HEK293 (cell line): Measurements from ENCODE around the gene C19orf12.

ENCODE experiments used
- CTCF ChIA-PET: fragments of 350-600 bp; formaldehyde crosslinking; extraction: SDS; loops from one replicate; lab custom pipeline; 2021; ENCODE audit warnings: antibody characterized with exemption; lab: Yijun Ruan, JAX
- POLR2A ChIA-PET: fragments of 300-600 bp; formaldehyde crosslinking; extraction: SDS; loops from one replicate; lab custom pipeline; 2020; ENCODE audit warnings: antibody characterized with exemption, inconsistent platforms; lab: Yijun Ruan, JAX
- H3K27ac ChIP-seq: fragments of 200-500 bp; sonication (Bioruptor generic); 2 replicates; pipeline ENCODE4 v1.5.1; 2014; ENCODE audit warnings: low read depth, low read length, control low read depth, inconsistent platforms; ENCODE audit errors: extremely low read depth
- H3K36me3 ChIP-seq, 2 experiments: fragments of 200-500 bp in 1 of 2; sonication (Bioruptor generic) in 1 of 2; 1 replicate in 1 of 2; 2 replicates in 1 of 2; pipeline ENCODE4 v1.5.1; 2014 to 2017; ENCODE audit warnings: inconsistent platforms in 2 of 2, low read length in 2 of 2; ENCODE audit not compliant: control insufficient read depth in 2 of 2, insufficient read depth in 1 of 2
- H3K4me1 ChIP-seq: fragments of 200-500 bp; sonication (Bioruptor generic); 2 replicates; pipeline ENCODE4 v1.5.1; 2014; ENCODE audit warnings: mild to moderate bottlenecking, low read length, inconsistent platforms; ENCODE audit not compliant: control insufficient read depth, insufficient read depth
- H3K4me3 ChIP-seq: 2 replicates; pipeline ENCODE4 v1.5.1; 2011; ENCODE audit warnings: low read depth, mild to moderate bottlenecking, control low read depth, low read length, moderate library complexity
- H3K9me3 ChIP-seq: fragments of 200-500 bp; sonication (Bioruptor generic); 2 replicates; pipeline ENCODE4 v1.5.1; 2014; ENCODE audit warnings: low read depth, low read length, inconsistent platforms; ENCODE audit not compliant: control insufficient read depth, insufficient read depth
- EGR2 ChIP-seq: fragments of 450-650 bp; formaldehyde crosslinking; IDR thresholded peaks from 2 replicates; pipeline ENCODE4 v1.5.1; 2016; ENCODE audit warnings: low read depth, missing biosample characterization, missing genetic modification characterization
- FEZF1 ChIP-seq: fragments of 450-650 bp; formaldehyde crosslinking; IDR thresholded peaks from 2 replicates; pipeline ENCODE4 v1.5.1; 2016; ENCODE audit warnings: missing biosample characterization, missing genetic modification characterization
- KLF10 ChIP-seq: fragments of 450-650 bp; IDR thresholded peaks from 2 replicates; pipeline ENCODE4 v1.5.1; 2018; ENCODE audit warnings: missing biosample characterization, mild to moderate bottlenecking, missing genetic modification characterization
- MEIS1 ChIP-seq: sonication (generic); formaldehyde crosslinking; IDR thresholded peaks from 2 replicates; pipeline ENCODE4 v1.8.1; 2022; ENCODE audit warnings: missing genetic modification reagents, mild to moderate bottlenecking, borderline replicate concordance
- MZF1 ChIP-seq: fragments of 450-650 bp; formaldehyde crosslinking; IDR thresholded peaks from 2 replicates; pipeline ENCODE4 v1.5.1; 2017; ENCODE audit warnings: missing biosample characterization, missing genetic modification characterization, borderline replicate concordance
- TRIM28 ChIP-seq: IDR thresholded peaks from 2 replicates; pipeline ENCODE4 v1.6.1; 2011; ENCODE audit warnings: low read length, control low read depth, borderline replicate concordance
- YY1 ChIP-seq: fragments of 450-650 bp; formaldehyde crosslinking; IDR thresholded peaks from 2 replicates; pipeline ENCODE4 v1.5.1; 2018; ENCODE audit warnings: missing biosample characterization, missing genetic modification characterization
- YY2 ChIP-seq: fragments of 450-650 bp; formaldehyde crosslinking; IDR thresholded peaks from 2 replicates; pipeline ENCODE4 v1.5.1; 2016; ENCODE audit warnings: missing biosample characterization, missing genetic modification characterization
- ZBTB48 ChIP-seq: fragments of 450-650 bp; formaldehyde crosslinking; IDR thresholded peaks from 2 replicates; pipeline ENCODE4 v1.5.1; 2016; ENCODE audit warnings: missing biosample characterization, missing genetic modification characterization
- ZBTB8A ChIP-seq: fragments of 450-650 bp; formaldehyde crosslinking; IDR thresholded peaks from 2 replicates; pipeline ENCODE4 v1.5.1; 2016; ENCODE audit warnings: missing biosample characterization, missing genetic modification characterization
- ZEB2 ChIP-seq: fragments of 450-650 bp; formaldehyde crosslinking; IDR thresholded peaks from 2 replicates; pipeline ENCODE4 v1.5.1; 2016; ENCODE audit warnings: missing biosample characterization, missing genetic modification characterization
- ZFHX2 ChIP-seq: fragments of 450-650 bp; formaldehyde crosslinking; conservative IDR thresholded peaks from 2 replicates; pipeline ENCODE4 v1.5.1; 2016; ENCODE audit warnings: missing biosample characterization, missing genetic modification characterization
- ZNF155 ChIP-seq: fragments of 450-650 bp; formaldehyde crosslinking; IDR thresholded peaks from 2 replicates; pipeline ENCODE4 v1.5.1; 2016; ENCODE audit warnings: missing biosample characterization, missing genetic modification characterization
- ZNF24 ChIP-seq: fragments of 450-650 bp; formaldehyde crosslinking; IDR thresholded peaks from 2 replicates; pipeline ENCODE4 v1.5.1; 2016; ENCODE audit warnings: missing biosample characterization, missing genetic modification characterization
- ZNF311 ChIP-seq: fragments of 450-650 bp; formaldehyde crosslinking; IDR thresholded peaks from 2 replicates; pipeline ENCODE4 v1.5.1; 2017; ENCODE audit warnings: missing biosample characterization, missing genetic modification characterization, borderline replicate concordance
- ZNF335 ChIP-seq: fragments of 450-650 bp; formaldehyde crosslinking; conservative IDR thresholded peaks from 2 replicates; pipeline ENCODE4 v1.5.1; 2016; ENCODE audit warnings: missing biosample characterization, missing genetic modification characterization
- ZNF391 ChIP-seq: fragments of 450-650 bp; formaldehyde crosslinking; IDR thresholded peaks from 2 replicates; pipeline ENCODE4 v1.5.1; 2016; ENCODE audit warnings: low read depth, missing biosample characterization, missing genetic modification characterization, borderline replicate concordance
- ZNF404 ChIP-seq: fragments of 450-650 bp; formaldehyde crosslinking; IDR thresholded peaks from 2 replicates; pipeline ENCODE4 v1.5.1; 2017; ENCODE audit warnings: missing biosample characterization, missing genetic modification characterization
- ZNF423 ChIP-seq: fragments of 450-650 bp; formaldehyde crosslinking; IDR thresholded peaks from 2 replicates; pipeline ENCODE4 v1.5.1; 2016; ENCODE audit warnings: missing biosample characterization, missing genetic modification characterization
- ZNF433 ChIP-seq: fragments of 450-650 bp; formaldehyde crosslinking; IDR thresholded peaks from 2 replicates; pipeline ENCODE4 v1.5.1; 2016; ENCODE audit warnings: missing biosample characterization, missing genetic modification characterization, low read depth
- ZNF521 ChIP-seq: fragments of 450-650 bp; formaldehyde crosslinking; IDR thresholded peaks from 2 replicates; pipeline ENCODE4 v1.5.1; 2017; ENCODE audit warnings: missing biosample characterization, mild to moderate bottlenecking, missing genetic modification characterization
- ZNF561 ChIP-seq: fragments of 450-650 bp; IDR thresholded peaks from 2 replicates; pipeline ENCODE4 v1.5.1; 2018; ENCODE audit warnings: missing biosample characterization, missing genetic modification characterization, borderline replicate concordance
- ZNF792 ChIP-seq: fragments of 450-650 bp; formaldehyde crosslinking; IDR thresholded peaks from 2 replicates; pipeline ENCODE4 v1.5.1; 2016; ENCODE audit warnings: missing biosample characterization, missing genetic modification characterization
- ZNF843 ChIP-seq: fragments of 450-650 bp; formaldehyde crosslinking; IDR thresholded peaks from 2 replicates; pipeline ENCODE4 v1.5.1; 2016; ENCODE audit warnings: missing biosample characterization, missing genetic modification characterization
- ZSCAN16 ChIP-seq: fragments of 450-650 bp; formaldehyde crosslinking; IDR thresholded peaks from 2 replicates; pipeline ENCODE4 v1.5.1; 2016; ENCODE audit warnings: missing biosample characterization, missing genetic modification characterization
- ZXDB ChIP-seq: fragments of 450-650 bp; formaldehyde crosslinking; IDR thresholded peaks from 2 replicates; pipeline ENCODE4 v1.5.1; 2016; ENCODE audit warnings: missing biosample characterization, missing genetic modification characterization
- TF ChIP-seq, protein P1 (sequence below): fragments of 450-650 bp; formaldehyde crosslinking; IDR thresholded peaks from 2 replicates; pipeline ENCODE4 v1.5.1; 2016; ENCODE audit warnings: missing biosample characterization, missing genetic modification characterization
- TF ChIP-seq, protein P2 (sequence below): fragments of 450-650 bp; formaldehyde crosslinking; IDR thresholded peaks from 2 replicates; pipeline ENCODE4 v1.5.1; 2016; ENCODE audit warnings: missing biosample characterization, missing genetic modification characterization
- TF ChIP-seq, protein P3 (sequence below): fragments of 450-650 bp; formaldehyde crosslinking; IDR thresholded peaks from 2 replicates; pipeline ENCODE4 v1.5.1; 2017; ENCODE audit warnings: missing biosample characterization, missing genetic modification characterization
- TF ChIP-seq, protein P4 (sequence below): fragments of 450-650 bp; formaldehyde crosslinking; IDR thresholded peaks from 2 replicates; pipeline ENCODE4 v1.5.1; 2017; ENCODE audit warnings: missing biosample characterization, missing genetic modification characterization
- TF ChIP-seq, protein P5 (sequence below): fragments of 450-650 bp; formaldehyde crosslinking; IDR thresholded peaks from 2 replicates; pipeline ENCODE4 v1.5.1; 2017; ENCODE audit warnings: missing biosample characterization, missing genetic modification characterization

C19orf12 gene

DNA sequence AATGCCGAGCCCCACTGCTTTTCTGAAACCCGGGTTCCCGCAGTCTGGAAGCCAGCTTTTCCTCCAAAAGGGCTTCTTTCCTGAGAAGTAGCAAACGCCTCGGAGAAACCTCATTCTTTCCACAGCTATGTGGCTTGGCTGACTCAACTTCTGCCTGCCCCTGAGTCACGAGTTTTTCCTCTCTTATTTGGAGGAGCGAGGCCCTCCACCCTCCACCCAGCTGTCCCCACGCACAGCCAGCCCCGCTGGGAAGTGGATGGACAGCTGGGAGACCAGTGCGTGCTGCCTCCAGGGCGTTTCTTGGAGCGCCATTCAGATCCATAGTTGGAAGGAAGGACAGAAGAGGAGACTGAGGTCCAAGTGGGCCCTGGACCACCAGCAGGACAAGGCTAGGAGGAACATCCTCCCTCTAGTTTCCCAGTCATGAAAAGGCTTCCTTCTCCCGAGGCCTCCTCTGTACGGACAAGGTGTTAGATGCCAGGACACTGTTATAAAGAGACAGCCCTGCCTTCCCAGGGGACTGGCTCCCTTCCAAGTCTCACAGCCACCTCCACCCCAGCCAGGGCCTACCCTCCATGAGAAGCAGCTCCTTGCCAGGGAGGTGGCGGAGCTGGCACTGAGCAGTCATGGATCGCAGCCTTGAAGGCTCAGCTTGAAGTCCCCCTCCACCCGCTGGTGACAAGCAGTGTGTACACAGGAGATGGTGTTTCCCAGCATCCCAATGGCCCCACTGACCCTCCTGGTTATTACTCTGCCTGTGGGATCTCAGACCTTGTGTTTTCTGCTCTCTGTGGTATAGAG lies 52.3 kb downstream of the C19orf12 start (continued):
- TF ChIP-seq, protein P1, sequence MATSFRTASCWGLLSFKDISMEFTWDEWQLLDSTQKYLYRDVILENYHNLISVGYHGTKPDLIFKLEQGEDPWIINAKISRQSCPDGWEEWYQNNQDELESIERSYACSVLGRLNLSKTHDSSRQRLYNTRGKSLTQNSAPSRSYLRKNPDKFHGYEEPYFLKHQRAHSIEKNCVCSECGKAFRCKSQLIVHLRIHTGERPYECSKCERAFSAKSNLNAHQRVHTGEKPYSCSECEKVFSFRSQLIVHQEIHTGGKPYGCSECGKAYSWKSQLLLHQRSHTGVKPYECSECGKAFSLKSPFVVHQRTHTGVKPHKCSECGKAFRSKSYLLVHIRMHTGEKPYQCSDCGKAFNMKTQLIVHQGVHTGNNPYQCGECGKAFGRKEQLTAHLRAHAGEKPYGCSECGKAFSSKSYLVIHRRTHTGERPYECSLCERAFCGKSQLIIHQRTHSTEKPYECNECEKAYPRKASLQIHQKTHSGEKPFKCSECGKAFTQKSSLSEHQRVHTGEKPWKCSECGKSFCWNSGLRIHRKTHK (tag by site-specific recombination), result no peak
- TF ChIP-seq ZNF24 (tag by site-specific recombination), result peak; percentile 74; the same call in 1 of the 2 replicates
- no peak for TF ChIP-seq ZNF404 (tag by site-specific recombination)
- peak; percentile 52; the same call in 1 of the 2 replicates for TF ChIP-seq TRIM28
- peak; percentile 17; the same call in 1 of the 2 replicates for TF ChIP-seq ZBTB48 (tag by site-specific recombination)
- TF ChIP-seq, protein P2, sequence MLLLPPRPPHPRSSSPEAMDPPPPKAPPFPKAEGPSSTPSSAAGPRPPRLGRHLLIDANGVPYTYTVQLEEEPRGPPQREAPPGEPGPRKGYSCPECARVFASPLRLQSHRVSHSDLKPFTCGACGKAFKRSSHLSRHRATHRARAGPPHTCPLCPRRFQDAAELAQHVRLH (tag by site-specific recombination), result no peak; the same call in 1 of the 2 replicates
- TF ChIP-seq, protein P3, sequence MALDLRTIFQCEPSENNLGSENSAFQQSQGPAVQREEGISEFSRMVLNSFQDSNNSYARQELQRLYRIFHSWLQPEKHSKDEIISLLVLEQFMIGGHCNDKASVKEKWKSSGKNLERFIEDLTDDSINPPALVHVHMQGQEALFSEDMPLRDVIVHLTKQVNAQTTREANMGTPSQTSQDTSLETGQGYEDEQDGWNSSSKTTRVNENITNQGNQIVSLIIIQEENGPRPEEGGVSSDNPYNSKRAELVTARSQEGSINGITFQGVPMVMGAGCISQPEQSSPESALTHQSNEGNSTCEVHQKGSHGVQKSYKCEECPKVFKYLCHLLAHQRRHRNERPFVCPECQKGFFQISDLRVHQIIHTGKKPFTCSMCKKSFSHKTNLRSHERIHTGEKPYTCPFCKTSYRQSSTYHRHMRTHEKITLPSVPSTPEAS (tag by site-specific recombination), result no peak
- TF ChIP-seq ZBTB8A (tag by site-specific recombination), result peak; percentile 11; the same call in 1 of the 2 replicates
- peak; percentile 21; the same call in 1 of the 2 replicates for TF ChIP-seq FEZF1 (tag by site-specific recombination)
- no peak for TF ChIP-seq ZNF155 (tag by site-specific recombination)
- TF ChIP-seq EGR2, result peak; percentile 83
- TF ChIP-seq YY2 (tag by site-specific recombination), result peak; percentile 39; the same call in 1 of the 2 replicates
- no peak; the same call in 1 of the 2 replicates for TF ChIP-seq ZNF561 (tag by site-specific recombination)
- peak; percentile 94 for TF ChIP-seq ZFHX2 (tag by site-specific recombination)
- TF ChIP-seq ZNF433, result no peak
- TF ChIP-seq YY1 (tag by site-specific recombination), result no peak
- no peak for TF ChIP-seq MEIS1 (CRISPR knock-in tag)
- TF ChIP-seq ZNF335 (tag by site-specific recombination), result peak; percentile 98
- no peak for TF ChIP-seq ZNF521 (tag by site-specific recombination)
- TF ChIP-seq ZNF391 (tag by site-specific recombination), result no peak
- TF ChIP-seq ZNF423, result 0 out of 2 replicates have a peak, but pooled peaks have one; percentile 33
- TF ChIP-seq ZSCAN16 (tag by site-specific recombination), result no peak

DNA sequence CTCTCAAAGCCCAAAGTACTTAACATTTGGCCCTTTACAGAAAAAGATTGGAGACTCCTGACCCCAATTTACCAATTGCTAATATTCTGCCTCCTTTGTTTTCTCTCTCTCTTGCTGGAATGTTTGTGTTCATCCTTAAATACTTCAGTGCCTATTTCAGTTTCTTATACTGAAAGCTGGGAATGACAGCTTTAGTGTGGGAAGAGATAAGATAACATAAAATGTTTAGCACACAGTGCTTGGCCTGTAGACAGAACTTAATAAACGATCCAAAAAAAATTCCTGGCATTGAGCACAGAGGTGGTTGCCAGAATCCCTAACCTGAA lies 52.8 kb downstream of the C19orf12 start:
- Histone ChIP-seq H3K4me3 (no peak overlapping the region), H3K36me3 (no peaks in the 10 kb centered on the region), H3K4me1 (peaks cover 44% of the 10 kb centered on the region), H3K9me3 (no peaks in the 10 kb centered on the region), H3K27ac (peak overlapping the region; percentile 1; the same call in 1 of the 2 replicates)
- ChIA-PET CTCF (interaction anchor here (0.6 to 11.0 kb wide), 10 partner anchors 10 to 559 kb away, joined by 3 to 105 read pairs (median 3); partner anchors contain the start of gene POP4), POLR2A (interaction anchor here (1.4 to 2.6 kb wide), 6 partner anchors 10 to 56 kb away, joined by 3 to 17 read pairs (median 9); partner anchors contain the start of genes C19orf12 and POP4)
- no peak for TF ChIP-seq ZNF311 (tag by site-specific recombination)
- TF ChIP-seq ZNF792 (tag by site-specific recombination), result no peak
- no peak; the same call in 1 of the 2 replicates for TF ChIP-seq KLF10 (tag by site-specific recombination)
- no peak for TF ChIP-seq ZEB2
- TF ChIP-seq, protein P4, sequence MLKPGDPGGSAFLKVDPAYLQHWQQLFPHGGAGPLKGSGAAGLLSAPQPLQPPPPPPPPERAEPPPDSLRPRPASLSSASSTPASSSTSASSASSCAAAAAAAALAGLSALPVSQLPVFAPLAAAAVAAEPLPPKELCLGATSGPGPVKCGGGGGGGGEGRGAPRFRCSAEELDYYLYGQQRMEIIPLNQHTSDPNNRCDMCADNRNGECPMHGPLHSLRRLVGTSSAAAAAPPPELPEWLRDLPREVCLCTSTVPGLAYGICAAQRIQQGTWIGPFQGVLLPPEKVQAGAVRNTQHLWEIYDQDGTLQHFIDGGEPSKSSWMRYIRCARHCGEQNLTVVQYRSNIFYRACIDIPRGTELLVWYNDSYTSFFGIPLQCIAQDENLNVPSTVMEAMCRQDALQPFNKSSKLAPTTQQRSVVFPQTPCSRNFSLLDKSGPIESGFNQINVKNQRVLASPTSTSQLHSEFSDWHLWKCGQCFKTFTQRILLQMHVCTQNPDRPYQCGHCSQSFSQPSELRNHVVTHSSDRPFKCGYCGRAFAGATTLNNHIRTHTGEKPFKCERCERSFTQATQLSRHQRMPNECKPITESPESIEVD, result peak; percentile 97
- peak; percentile 42; the same call in 1 of the 2 replicates for TF ChIP-seq ZNF561 (tag by site-specific recombination)
- TF ChIP-seq, protein P5, sequence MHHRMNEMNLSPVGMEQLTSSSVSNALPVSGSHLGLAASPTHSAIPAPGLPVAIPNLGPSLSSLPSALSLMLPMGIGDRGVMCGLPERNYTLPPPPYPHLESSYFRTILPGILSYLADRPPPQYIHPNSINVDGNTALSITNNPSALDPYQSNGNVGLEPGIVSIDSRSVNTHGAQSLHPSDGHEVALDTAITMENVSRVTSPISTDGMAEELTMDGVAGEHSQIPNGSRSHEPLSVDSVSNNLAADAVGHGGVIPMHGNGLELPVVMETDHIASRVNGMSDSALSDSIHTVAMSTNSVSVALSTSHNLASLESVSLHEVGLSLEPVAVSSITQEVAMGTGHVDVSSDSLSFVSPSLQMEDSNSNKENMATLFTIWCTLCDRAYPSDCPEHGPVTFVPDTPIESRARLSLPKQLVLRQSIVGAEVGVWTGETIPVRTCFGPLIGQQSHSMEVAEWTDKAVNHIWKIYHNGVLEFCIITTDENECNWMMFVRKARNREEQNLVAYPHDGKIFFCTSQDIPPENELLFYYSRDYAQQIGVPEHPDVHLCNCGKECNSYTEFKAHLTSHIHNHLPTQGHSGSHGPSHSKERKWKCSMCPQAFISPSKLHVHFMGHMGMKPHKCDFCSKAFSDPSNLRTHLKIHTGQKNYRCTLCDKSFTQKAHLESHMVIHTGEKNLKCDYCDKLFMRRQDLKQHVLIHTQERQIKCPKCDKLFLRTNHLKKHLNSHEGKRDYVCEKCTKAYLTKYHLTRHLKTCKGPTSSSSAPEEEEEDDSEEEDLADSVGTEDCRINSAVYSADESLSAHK (tag by site-specific recombination), result 0 out of 2 replicates have a peak, but pooled peaks have one; percentile 45
- 0 out of 2 replicates have a peak, but pooled peaks have one; percentile 16 for TF ChIP-seq MZF1 (tag by site-specific recombination)
- TF ChIP-seq ZXDB (tag by site-specific recombination), result peak; percentile 73
- TF ChIP-seq ZNF843, result peak; percentile 83
